Measurements from ENCODE around the gene MAML2. TPM values are rescaled to one million over a fixed set of nuclear protein-coding genes. Genes with fewer than 3 reads are reported as not detected.

MAML2 gene
- total RNA-seq, 4 donors from 2014 or later = 4.7 to 21.7 (median 7.3) TPM

DNA sequence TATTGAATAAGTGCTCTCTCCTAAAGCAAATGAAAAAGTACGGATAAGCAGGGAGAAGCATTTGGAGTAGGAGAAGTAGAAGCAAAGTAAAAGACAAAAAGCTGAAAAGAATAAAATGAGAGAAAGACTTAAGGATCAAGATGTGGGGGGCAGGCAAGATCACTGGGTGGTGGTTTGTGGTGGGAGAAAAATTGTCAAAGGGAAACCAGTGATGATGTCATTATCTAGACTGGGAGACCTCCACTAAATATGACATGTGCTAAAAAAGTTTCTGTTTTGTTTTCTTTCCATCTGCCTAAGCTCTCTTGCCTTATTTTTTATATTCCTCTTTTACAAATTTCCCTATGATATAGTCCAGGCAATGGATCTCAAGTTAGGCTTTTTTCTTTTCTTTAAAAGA lies 14.8 kb upstream of the MAML2 start:
- no peak overlapping the region for H3K27ac ChIP-seq
- no peak for DNase-seq
- intact Hi-C loops (cut with DNase I) = no loop called here
- no peak overlapping the region for H3K4me3 ChIP-seq
- WGBS, 2 donors = 79 to 100% methylated on average over 1 of the region's 1 CpG
- no peaks in the 10 kb centered on the region for H3K27me3 ChIP-seq
- H3K9me3 ChIP-seq = no peaks in the 10 kb centered on the region
- H3K36me3 ChIP-seq = peaks cover 0 to 61% (median 0%) of the 10 kb centered on the region in 3 donors
- TF ChIP-seq, protein P1, sequence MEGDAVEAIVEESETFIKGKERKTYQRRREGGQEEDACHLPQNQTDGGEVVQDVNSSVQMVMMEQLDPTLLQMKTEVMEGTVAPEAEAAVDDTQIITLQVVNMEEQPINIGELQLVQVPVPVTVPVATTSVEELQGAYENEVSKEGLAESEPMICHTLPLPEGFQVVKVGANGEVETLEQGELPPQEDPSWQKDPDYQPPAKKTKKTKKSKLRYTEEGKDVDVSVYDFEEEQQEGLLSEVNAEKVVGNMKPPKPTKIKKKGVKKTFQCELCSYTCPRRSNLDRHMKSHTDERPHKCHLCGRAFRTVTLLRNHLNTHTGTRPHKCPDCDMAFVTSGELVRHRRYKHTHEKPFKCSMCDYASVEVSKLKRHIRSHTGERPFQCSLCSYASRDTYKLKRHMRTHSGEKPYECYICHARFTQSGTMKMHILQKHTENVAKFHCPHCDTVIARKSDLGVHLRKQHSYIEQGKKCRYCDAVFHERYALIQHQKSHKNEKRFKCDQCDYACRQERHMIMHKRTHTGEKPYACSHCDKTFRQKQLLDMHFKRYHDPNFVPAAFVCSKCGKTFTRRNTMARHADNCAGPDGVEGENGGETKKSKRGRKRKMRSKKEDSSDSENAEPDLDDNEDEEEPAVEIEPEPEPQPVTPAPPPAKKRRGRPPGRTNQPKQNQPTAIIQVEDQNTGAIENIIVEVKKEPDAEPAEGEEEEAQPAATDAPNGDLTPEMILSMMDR (IDR thresholded peaks at IDR 0.05) = no peak
- no peak for TF ChIP-seq POLR2A (IDR thresholded peaks at IDR 0.05)
- no peaks in the 10 kb centered on the region for H3K4me1 ChIP-seq

GRCh38 chr11:96356848-96357247 lies 13.9 kb upstream of the MAML2 start:
- TF ChIP-seq POLR2A (IDR thresholded peaks at IDR 0.05) = no peak
- TF ChIP-seq, protein P1 (IDR thresholded peaks at IDR 0.05) = no peak
- Histone ChIP-seq H3K36me3 (peaks cover 0 to 60% (median 0%) of the 10 kb centered on the region in 3 donors), H3K9me3 (no peaks in the 10 kb centered on the region), H3K4me3 (no peak overlapping the region), H3K4me1 (no peaks in the 10 kb centered on the region), H3K27me3 (no peaks in the 10 kb centered on the region), H3K27ac (no peak overlapping the region)
- no peak for DNase-seq
- intact Hi-C loops (cut with DNase I) = no loop called here
- WGBS, 2 donors = 44 to 73% methylated on average over 4 of the region's 4 CpGs

- DNase-seq = no peak
- no peaks in the 10 kb centered on the region for H3K9me3 ChIP-seq
- intact Hi-C loops (cut with DNase I) = no loop called here
- WGBS, 2 donors = 0 to 2% methylated on average over 13 of the region's 13 CpGs
- H3K4me1 ChIP-seq = peaks cover 36 to 55% (median 39%) of the 10 kb centered on the region in 3 donors
- no peaks in the 10 kb centered on the region for H3K27me3 ChIP-seq
- peak overlapping the region; percentile 72 to 93 (median 85) for H3K27ac ChIP-seq
- peak overlapping the region; percentile 44 to 91 (median 80) for H3K4me3 ChIP-seq
- no peaks in the 10 kb centered on the region for H3K36me3 ChIP-seq
- TF ChIP-seq, protein P1 (IDR thresholded peaks at IDR 0.05) = no peak
- no peak for TF ChIP-seq POLR2A (IDR thresholded peaks at IDR 0.05)
Observed at GRCh38 chr11:96342014-96342960, 708 bp downstream of the MAML2 start.

DNA sequence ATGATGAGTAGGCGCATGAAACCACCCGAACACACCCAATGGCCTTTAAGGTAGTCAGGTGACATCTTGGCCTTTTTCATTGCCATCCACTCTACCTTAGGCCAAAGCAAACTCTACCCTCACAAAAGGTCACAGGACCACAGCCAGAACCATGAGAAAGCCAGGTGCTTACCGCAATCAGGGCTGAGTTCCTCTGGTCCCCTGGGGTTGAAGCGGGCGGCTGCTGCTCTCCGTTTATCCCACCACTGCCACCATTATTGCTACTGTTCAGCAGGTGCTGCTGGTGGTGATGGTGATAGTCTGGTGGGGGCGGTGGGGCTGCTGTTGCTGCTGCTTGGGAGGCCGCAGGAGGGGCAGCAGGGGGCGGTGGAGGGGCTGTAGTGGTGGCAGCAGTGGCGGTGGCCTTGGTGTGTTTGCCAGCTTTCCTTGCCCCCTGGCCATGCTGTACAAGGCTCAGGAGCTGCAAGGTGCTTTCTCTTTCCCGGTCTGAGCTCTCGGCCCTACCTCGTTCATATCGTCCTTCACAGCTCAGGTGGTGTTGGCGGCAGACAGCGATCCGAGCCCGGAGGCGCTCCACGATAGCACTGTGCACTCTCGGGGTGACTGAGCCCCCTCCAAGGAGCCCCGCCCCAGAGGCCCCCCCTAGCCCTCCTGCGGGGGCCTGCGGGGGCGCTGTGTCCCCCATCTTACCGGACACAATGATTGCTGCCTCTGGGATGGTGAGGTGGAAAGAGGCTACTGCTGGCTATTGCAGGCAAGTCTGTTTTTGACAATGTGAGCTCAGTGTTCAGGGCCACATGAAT lies 1.6 kb downstream of the MAML2 start:
- intact Hi-C loops (cut with DNase I) = no loop called here

More for the DNA sequence above, 1.6 kb downstream of the MAML2 start:
- Histone ChIP-seq H3K27me3 (no peaks in the 10 kb centered on the region), H3K9me3 (no peaks in the 10 kb centered on the region), H3K4me3 (peak overlapping the region; percentile 44 to 91 (median 80)), H3K4me1 (peaks cover 37 to 63% (median 40%) of the 10 kb centered on the region in 3 donors), H3K36me3 (no peaks in the 10 kb centered on the region), H3K27ac (peak overlapping the region; percentile 72 to 93 (median 85))
- 21 to 29% methylated on average over 14 to 17 of the region's 26 CpGs for WGBS, 2 donors
- peak in 1 of 4 donors; percentile 31 for TF ChIP-seq POLR2A (IDR thresholded peaks at IDR 0.05)
- TF ChIP-seq, protein P1 (IDR thresholded peaks at IDR 0.05) = peak in 5 of 6 experiments; percentile 27 to 51 (median 33)
- no peak for DNase-seq

Data from esophagus squamous epithelium (tissue), 5 donors.